ENCODE measurements around the gene IGSF5. TPM values are rescaled to one million over a fixed set of nuclear protein-coding genes. Genes with fewer than 3 reads are reported as not detected.
"Not testable (repeated sequence)": the region's sequence is repeated elsewhere in the genome, so short reads cannot be mapped to it uniquely, and the experiment has no call there.

Gene IGSF5
- total RNA-seq, 2 experiments from 2014 or later: not detected

DNA sequence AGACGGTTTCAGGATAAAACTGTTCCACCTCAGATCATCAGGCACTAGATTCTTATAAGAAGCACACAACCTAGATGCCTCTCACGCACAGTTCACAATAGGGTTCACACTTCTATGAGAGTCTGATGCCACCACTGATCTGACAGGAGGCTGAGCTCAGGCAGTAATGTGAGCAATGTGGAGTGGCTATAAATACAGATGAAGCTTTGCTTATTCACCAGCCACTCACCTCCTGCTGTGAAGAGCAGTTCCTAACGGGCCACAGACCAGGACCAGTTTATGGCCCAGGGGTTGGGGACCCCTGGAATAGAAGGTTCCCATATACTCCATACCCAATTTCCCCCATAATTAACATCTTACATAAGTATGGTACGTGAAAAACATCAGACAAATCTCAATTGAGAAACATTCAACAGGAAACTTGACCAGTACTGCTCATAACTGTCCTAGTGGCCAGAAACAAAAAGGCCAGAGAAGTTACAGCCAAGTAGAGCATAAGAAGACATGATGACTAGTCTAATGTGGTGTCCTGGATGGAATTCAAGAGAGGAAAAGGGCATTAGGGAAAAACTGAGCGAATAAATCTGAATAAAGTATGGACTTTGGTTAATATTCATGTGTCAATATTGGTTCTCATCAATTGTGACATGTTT is 24.7 kb upstream of the IGSF5 start:
- H3K36me3 Mint-ChIP-seq: no peaks in the 10 kb centered on the region
- H3K27me3 Mint-ChIP-seq: peaks cover 1% of the 10 kb centered on the region
- H3K4me1 Mint-ChIP-seq (ENCODE audit: low read depth): no peaks in the 10 kb centered on the region
- ChIA-PET CTCF (no interaction called here), POLR2A (no interaction called here)
- no peak for DNase-seq
- no peak overlapping the region for H3K27ac Mint-ChIP-seq
- no peaks in the 10 kb centered on the region for H3K9me3 Mint-ChIP-seq
- no peak overlapping the region for H3K4me3 Mint-ChIP-seq
- intact Hi-C loops (cut with micrococcal nuclease): no loop called here

GRCh38 chr21:39721885-39722284 is 23.1 kb upstream of the IGSF5 start:
- H3K27me3 Mint-ChIP-seq: peaks cover 1% of the 10 kb centered on the region
- H3K4me1 Mint-ChIP-seq (ENCODE audit: low read depth): no peaks in the 10 kb centered on the region
- intact Hi-C loops (cut with micrococcal nuclease): no loop called here
- CTCF ChIA-PET: interaction anchor here (2.4 kb wide), 1 partner anchor 204 kb away, joined by 9 read pairs; no protein-coding TSS in a partner anchor
- no peak overlapping the region for H3K4me3 Mint-ChIP-seq
- no peak for DNase-seq
- POLR2A ChIA-PET: no interaction called here
- H3K9me3 Mint-ChIP-seq: no peaks in the 10 kb centered on the region
- H3K36me3 Mint-ChIP-seq: no peaks in the 10 kb centered on the region
- H3K27ac Mint-ChIP-seq: no peak overlapping the region

GRCh38 chr21:39724944-39725343 is 20.0 kb upstream of the IGSF5 start:
- CTCF ChIA-PET: no interaction called here
- H3K36me3 Mint-ChIP-seq: no peaks in the 10 kb centered on the region
- no peak overlapping the region for H3K4me3 Mint-ChIP-seq
- no peaks in the 10 kb centered on the region for H3K9me3 Mint-ChIP-seq
- no peaks in the 10 kb centered on the region for H3K27me3 Mint-ChIP-seq
- POLR2A ChIA-PET: no interaction called here
- H3K4me1 Mint-ChIP-seq (ENCODE audit: low read depth): no peaks in the 10 kb centered on the region
- no peak overlapping the region for H3K27ac Mint-ChIP-seq
- intact Hi-C loops (cut with micrococcal nuclease): no loop called here
- no peak for DNase-seq

- Mint-ChIP-seq H3K4me1 (ENCODE audit: low read depth) (no peaks in the 10 kb centered on the region), H3K9me3 (no peaks in the 10 kb centered on the region), H3K36me3 (no peaks in the 10 kb centered on the region), H3K27ac (no peak overlapping the region), H3K27me3 (no peaks in the 10 kb centered on the region), H3K4me3 (no peak overlapping the region)
- CTCF ChIA-PET: no interaction called here
- intact Hi-C loops (cut with micrococcal nuclease): no loop called here
- no peak for DNase-seq
- POLR2A ChIA-PET: no interaction called here
These were observed 18.9 kb upstream of the IGSF5 start for GRCh38 chr21:39726133-39726532.

DNA sequence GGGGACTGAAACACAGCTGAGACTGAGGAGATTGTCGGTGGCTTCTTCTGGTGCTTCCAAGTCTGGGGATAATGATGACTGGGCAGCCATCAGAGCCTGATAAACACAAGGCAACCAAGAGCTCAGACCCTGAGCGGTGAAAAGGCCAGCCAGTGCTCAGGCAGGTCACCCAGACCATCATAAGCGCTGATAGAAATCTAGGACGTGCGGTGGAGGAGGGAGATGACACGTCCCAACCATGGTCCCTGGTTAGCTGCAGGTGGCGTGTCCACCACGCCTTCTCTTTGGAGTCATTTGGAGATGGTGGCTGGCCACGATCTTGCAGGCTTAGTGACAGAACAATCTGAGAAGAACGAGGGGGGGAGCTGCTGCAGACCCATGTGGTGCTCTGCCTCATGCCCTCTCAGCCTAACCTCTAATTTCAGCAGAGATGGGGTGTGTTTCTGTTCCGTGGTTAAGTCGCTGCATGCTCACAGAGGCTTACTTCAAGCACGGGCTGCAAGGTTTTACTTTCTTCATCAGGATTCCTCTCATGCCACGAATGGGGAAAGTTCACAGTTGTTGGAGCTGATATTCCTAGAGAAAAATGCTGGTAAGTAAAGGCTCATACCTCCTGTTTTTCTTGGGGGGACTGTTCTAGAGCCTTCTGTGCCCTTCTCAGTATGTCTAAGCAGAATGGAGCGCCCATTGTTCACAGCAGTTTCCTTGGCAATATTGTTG is 17.4 kb upstream of the IGSF5 start:
- Mint-ChIP-seq H3K4me3 (no peak overlapping the region), H3K27ac (no peak overlapping the region), H3K27me3 (no peaks in the 10 kb centered on the region), H3K9me3 (no peaks in the 10 kb centered on the region), H3K36me3 (no peaks in the 10 kb centered on the region), H3K4me1 (ENCODE audit: low read depth) (no peaks in the 10 kb centered on the region)
- ChIA-PET POLR2A (no interaction called here), CTCF (interaction anchor here (0.7 kb wide), 1 partner anchor 12 kb away, joined by 3 read pairs; no protein-coding TSS in a partner anchor)
- no peak for DNase-seq
- intact Hi-C loops (cut with micrococcal nuclease): no loop called here

DNA sequence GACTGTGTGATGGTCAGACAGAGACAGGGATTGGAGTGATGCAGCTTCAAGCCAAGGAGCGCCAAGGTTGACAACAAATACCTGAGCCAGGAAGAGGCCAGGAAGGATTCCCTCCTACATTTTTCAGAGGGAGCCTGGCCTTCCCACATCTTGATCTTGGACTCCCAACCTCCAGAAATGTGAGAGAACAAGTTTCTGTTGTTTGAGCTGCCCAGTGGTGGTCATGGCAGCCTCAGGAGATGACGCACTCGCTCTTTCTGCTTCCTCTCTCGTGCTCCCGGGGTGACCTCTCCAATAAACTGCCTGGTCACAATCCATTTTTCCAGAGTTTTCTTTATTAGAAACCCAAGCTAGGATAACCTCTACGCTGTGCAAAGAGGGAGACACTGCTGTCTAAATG is 16.6 kb upstream of the IGSF5 start:
- intact Hi-C loops (cut with micrococcal nuclease): no loop called here
- no peak overlapping the region for H3K27ac Mint-ChIP-seq
- H3K27me3 Mint-ChIP-seq: no peaks in the 10 kb centered on the region
- H3K9me3 Mint-ChIP-seq: no peaks in the 10 kb centered on the region
- DNase-seq: no peak
- ChIA-PET CTCF (no interaction called here), POLR2A (no interaction called here)
- no peaks in the 10 kb centered on the region for H3K36me3 Mint-ChIP-seq
- H3K4me1 Mint-ChIP-seq (ENCODE audit: low read depth): no peaks in the 10 kb centered on the region
- no peak overlapping the region for H3K4me3 Mint-ChIP-seq

GRCh38 chr21:39730418-39731157 is 14.4 kb upstream of the IGSF5 start:
- intact Hi-C loops (cut with micrococcal nuclease): no loop called here
- Mint-ChIP-seq H3K27ac (no peak overlapping the region), H3K4me3 (no peak overlapping the region), H3K27me3 (no peaks in the 10 kb centered on the region), H3K36me3 (no peaks in the 10 kb centered on the region), H3K9me3 (no peaks in the 10 kb centered on the region), H3K4me1 (ENCODE audit: low read depth) (no peaks in the 10 kb centered on the region)
- DNase-seq: no peak
- CTCF ChIA-PET: no interaction called here
- POLR2A ChIA-PET: no interaction called here

DNA sequence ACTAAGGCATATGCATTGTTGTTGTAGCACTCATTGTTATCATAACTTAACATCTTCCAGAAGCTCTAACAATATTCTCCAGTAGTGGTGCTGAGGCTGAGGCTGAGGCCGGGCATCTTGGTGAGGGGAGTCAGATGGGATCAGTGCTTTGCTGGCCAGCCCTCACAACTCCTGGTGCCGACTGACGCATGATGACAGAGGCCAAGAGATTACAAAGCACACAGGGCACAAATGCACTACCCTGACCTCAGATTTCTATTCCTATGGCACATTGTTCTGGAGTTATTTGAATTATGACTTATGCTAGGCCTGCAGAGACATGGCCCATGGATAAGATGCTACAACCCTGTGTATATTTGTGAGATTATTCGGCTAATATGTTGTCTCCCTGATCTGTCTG is 8.3 kb upstream of the IGSF5 start:
- Mint-ChIP-seq H3K27me3 (no peaks in the 10 kb centered on the region), H3K27ac (no peak overlapping the region), H3K4me1 (ENCODE audit: low read depth) (no peaks in the 10 kb centered on the region), H3K4me3 (no peak overlapping the region), H3K9me3 (no peaks in the 10 kb centered on the region), H3K36me3 (no peaks in the 10 kb centered on the region)
- no peak for DNase-seq
- intact Hi-C loops (cut with micrococcal nuclease): no loop called here
- CTCF ChIA-PET: no interaction called here
- POLR2A ChIA-PET: no interaction called here

DNA sequence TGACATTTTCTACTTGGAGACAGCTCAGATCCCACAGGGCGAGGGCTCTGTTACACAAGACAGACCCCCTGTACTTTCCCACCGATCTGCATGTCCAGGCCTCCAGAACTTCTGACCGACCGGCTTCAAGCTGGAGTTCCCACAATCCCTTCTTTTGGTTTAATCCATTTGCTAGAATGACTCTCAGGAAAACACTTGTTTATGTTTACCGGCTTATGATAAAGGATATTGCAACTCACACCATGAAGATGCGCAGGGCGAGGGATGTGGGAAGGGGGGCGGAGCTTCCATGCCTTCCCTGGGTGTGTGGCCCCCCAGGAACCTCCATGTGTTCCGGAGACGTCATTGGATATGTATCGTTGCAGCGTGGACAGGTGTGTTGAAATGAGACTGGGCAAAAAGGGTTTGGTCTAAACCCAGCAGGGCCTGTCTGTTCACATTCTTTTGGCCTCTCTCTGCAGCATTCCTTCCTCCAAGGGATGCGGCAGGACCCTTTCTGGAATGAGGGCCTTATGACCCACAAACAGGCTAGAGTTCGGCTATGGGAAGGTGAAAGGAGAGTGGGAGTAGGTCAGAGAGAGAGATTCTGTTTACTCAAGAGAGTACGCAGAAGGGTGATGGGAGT is 7.5 kb upstream of the IGSF5 start:
- no peaks in the 10 kb centered on the region for H3K27me3 Mint-ChIP-seq
- no peaks in the 10 kb centered on the region for H3K9me3 Mint-ChIP-seq
- H3K36me3 Mint-ChIP-seq: no peaks in the 10 kb centered on the region
- no peak for DNase-seq
- no peak overlapping the region for H3K27ac Mint-ChIP-seq
- H3K4me3 Mint-ChIP-seq: no peak overlapping the region
- H3K4me1 Mint-ChIP-seq (ENCODE audit: low read depth): no peaks in the 10 kb centered on the region
- CTCF ChIA-PET: no interaction called here
- intact Hi-C loops (cut with micrococcal nuclease): no loop called here
- POLR2A ChIA-PET: no interaction called here

GRCh38 chr21:39738566-39738965 is 6.4 kb upstream of the IGSF5 start:
- CTCF ChIA-PET: no interaction called here
- POLR2A ChIA-PET: no interaction called here
- Mint-ChIP-seq H3K36me3 (no peaks in the 10 kb centered on the region), H3K9me3 (no peaks in the 10 kb centered on the region), H3K4me3 (no peak overlapping the region), H3K4me1 (ENCODE audit: low read depth) (no peaks in the 10 kb centered on the region), H3K27ac (no peak overlapping the region), H3K27me3 (no peaks in the 10 kb centered on the region)
- intact Hi-C loops (cut with micrococcal nuclease): no loop called here
- DNase-seq: no peak

GRCh38 chr21:39739531-39739930 is 5.5 kb upstream of the IGSF5 start:
- POLR2A ChIA-PET; DNase-seq; CTCF ChIA-PET; H3K27me3 Mint-ChIP-seq; H3K4me1 Mint-ChIP-seq (ENCODE audit: low read depth); intact Hi-C loops (cut with micrococcal nuclease); H3K36me3 Mint-ChIP-seq; H3K9me3 Mint-ChIP-seq; H3K27ac Mint-ChIP-seq; H3K4me3 Mint-ChIP-seq: not testable (repeated sequence)

GRCh38 chr21:39742561-39742960 is 2.4 kb upstream of the IGSF5 start:
- intact Hi-C loops (cut with micrococcal nuclease); H3K27ac Mint-ChIP-seq; H3K4me3 Mint-ChIP-seq; H3K36me3 Mint-ChIP-seq; H3K27me3 Mint-ChIP-seq; DNase-seq; POLR2A ChIA-PET; H3K4me1 Mint-ChIP-seq (ENCODE audit: low read depth); CTCF ChIA-PET; H3K9me3 Mint-ChIP-seq: not testable (repeated sequence)

All from activated CD4-positive, alpha-beta memory T cell treated with anti-CD3 and anti-CD28 coated beads for 36 hours (primary cell).